Right atrium auricular region (tissue), 2 donors: ENCODE measurements around the gene TIGD1. TPM values are rescaled to one million over a fixed set of nuclear protein-coding genes. Genes with fewer than 3 reads are reported as not detected.

Experiments
- DNase-seq: peaks from one replicate; pipeline ENCODE4 v3.0.0-alpha.2; 2019; ENCODE audit warnings: low spot score
- H3K27ac ChIP-seq, 2 donors: fragments of 200-600 bp; sonication (generic); 1 replicate in 1 of 2; 2 replicates in 1 of 2; pipeline ENCODE4 v1.5.1; 2016 to 2019
- H3K27me3 ChIP-seq, 2 donors: fragments of 200-600 bp; sonication (generic); one replicate each; pipeline versions ENCODE4 v1.5.1 to v1.6.0; 2017 to 2019
- H3K36me3 ChIP-seq: fragments of 200-600 bp; sonication (generic); one replicate; pipeline ENCODE4 v1.5.1; 2016
- H3K4me1 ChIP-seq, 2 donors: fragments of 200-600 bp; sonication (generic); one replicate each; pipeline versions ENCODE4 v1.5.1 to v1.6.0; 2017 to 2019
- H3K4me3 ChIP-seq, 2 donors: fragments of 200-600 bp; sonication (generic); 1 replicate in 1 of 2; 2 replicates in 1 of 2; pipeline ENCODE4 v1.5.1; 2017 to 2019; ENCODE audit warnings: mild to moderate bottlenecking in 1 of 2, moderate library complexity in 1 of 2
- H3K9me3 ChIP-seq, 2 donors: fragments of 200-600 bp; sonication (generic); one replicate each; pipeline ENCODE4 v1.5.1; 2019
- CTCF ChIP-seq, 2 donors: fragments of 200-600 bp; sonication (generic); IDR thresholded peaks; one replicate each; pipeline ENCODE4 v1.5.1; 2019; ENCODE audit warnings: antibody characterized with exemption in 2 of 2
- total RNA-seq, 2 donors: library from RNA; depleted of rRNA; stranded (reverse); fragments of >200 nt; gene quantifications; one replicate each; pipeline ENCODE4 v1.1.0, GENCODE V29; 2016

The TIGD1 gene
- total RNA-seq, 2 donors from 2014 or later: 1.7 to 2.0 TPM

GRCh38 chr2:232522623-232523401, 27.5 kb downstream of the TIGD1 start:
- no peak overlapping the region for H3K27ac ChIP-seq

DNA sequence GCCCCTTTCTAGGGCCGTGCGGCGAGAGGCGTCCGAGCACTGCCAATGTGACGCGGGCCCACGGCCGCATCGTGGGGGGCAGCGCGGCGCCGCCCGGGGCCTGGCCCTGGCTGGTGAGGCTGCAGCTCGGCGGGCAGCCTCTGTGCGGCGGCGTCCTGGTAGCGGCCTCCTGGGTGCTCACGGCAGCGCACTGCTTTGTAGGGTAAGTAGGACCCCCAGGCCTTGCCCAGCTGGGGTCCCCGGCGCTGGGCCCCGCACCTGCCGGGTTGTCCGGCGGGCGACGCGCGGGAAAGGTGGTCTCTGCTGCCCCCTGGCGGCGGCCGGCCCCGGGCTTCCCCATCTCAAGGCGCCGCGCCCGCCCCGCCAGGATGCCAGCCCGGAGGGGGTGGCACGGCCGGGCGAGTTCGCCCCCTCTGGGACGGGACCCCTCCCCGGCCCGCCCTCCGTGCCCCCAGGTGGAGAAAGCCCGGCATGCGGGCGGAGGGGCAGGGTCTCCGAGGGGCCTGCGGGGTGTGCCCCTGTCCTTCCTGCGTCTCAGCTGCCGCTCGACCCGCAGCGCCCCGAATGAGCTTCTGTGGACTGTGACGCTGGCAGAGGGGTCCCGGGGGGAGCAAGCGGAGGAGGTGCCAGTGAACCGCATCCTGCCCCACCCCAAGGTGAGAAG, 28.3 kb downstream of the TIGD1 start:
- peak; percentile 94 to 97 for TF ChIP-seq CTCF (IDR thresholded peaks at IDR 0.05)

More at GRCh38 chr2:232522623-232523401, 27.5 kb downstream of the TIGD1 start:
- no peak for TF ChIP-seq CTCF (IDR thresholded peaks at IDR 0.05)
- Histone ChIP-seq H3K9me3 (no peaks in the 10 kb centered on the region), H3K4me3 (peak overlapping the region in 1 of 2 donors; percentile 30), H3K27me3 (peaks cover 0 to 20% of the 10 kb centered on the region in 2 donors), H3K4me1 (peaks cover 0 to 47% of the 10 kb centered on the region in 2 donors), H3K36me3 (no peaks in the 10 kb centered on the region)
- no peak for DNase-seq

GRCh38 chr2:232521098-232521497, 29.3 kb downstream of the TIGD1 start:
- DNase-seq: no peak
- H3K27me3 ChIP-seq: peaks cover 0 to 20% of the 10 kb centered on the region in 2 donors
- peaks cover 0 to 43% of the 10 kb centered on the region in 2 donors for H3K4me1 ChIP-seq
- TF ChIP-seq CTCF (IDR thresholded peaks at IDR 0.05): no peak
- no peaks in the 10 kb centered on the region for H3K9me3 ChIP-seq
- no peak overlapping the region for H3K27ac ChIP-seq
- no peak overlapping the region for H3K4me3 ChIP-seq
- H3K36me3 ChIP-seq: no peaks in the 10 kb centered on the region

More for the DNA sequence above, 28.3 kb downstream of the TIGD1 start:
- DNase-seq: no peak
- Histone ChIP-seq H3K4me3 (peak overlapping the region; percentile 10 to 30), H3K9me3 (no peaks in the 10 kb centered on the region), H3K36me3 (no peaks in the 10 kb centered on the region), H3K27ac (no peak overlapping the region), H3K4me1 (peaks cover 0 to 47% of the 10 kb centered on the region in 2 donors), H3K27me3 (peaks cover 0 to 20% of the 10 kb centered on the region in 2 donors)

DNA sequence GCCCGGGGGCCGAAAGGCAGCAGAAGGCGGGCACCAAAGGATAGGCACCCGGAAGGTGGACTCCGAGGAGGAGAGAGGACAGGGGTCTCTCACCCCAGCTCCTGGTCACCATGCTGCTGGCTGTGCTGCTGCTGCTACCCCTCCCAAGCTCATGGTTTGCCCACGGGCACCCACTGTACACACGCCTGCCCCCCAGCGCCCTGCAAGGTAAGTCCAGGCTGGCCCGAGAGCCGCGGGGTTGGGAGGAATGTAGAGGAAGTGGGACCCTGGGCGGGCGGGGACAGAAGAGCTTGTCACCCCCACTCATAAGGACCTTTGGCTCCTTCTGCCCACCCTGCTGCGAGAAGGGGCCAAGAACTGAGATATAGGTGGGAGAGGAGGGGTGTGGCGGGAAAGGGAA, 29.9 kb downstream of the TIGD1 start:
- peaks cover 0 to 36% of the 10 kb centered on the region in 2 donors for H3K4me1 ChIP-seq
- no peak overlapping the region for H3K4me3 ChIP-seq
- H3K27me3 ChIP-seq: peaks cover 0 to 20% of the 10 kb centered on the region in 2 donors
- no peaks in the 10 kb centered on the region for H3K9me3 ChIP-seq
- TF ChIP-seq CTCF (IDR thresholded peaks at IDR 0.05): no peak
- H3K27ac ChIP-seq: no peak overlapping the region
- H3K36me3 ChIP-seq: no peaks in the 10 kb centered on the region
- DNase-seq: no peak

GRCh38 chr2:232519581-232520438, 30.5 kb downstream of the TIGD1 start, which contains the start of gene PRSS56:
PRSS56 (plus strand) TSS chr2:232520388; CDS start chr2:232520599, 211 bp downstream.
- H3K9me3 ChIP-seq: no peaks in the 10 kb centered on the region
- H3K4me3 ChIP-seq: no peak within 1 kb of the TSS
- no peak within 1 kb of the TSS for H3K27ac ChIP-seq
- H3K4me1 ChIP-seq: peaks cover 0 to 30% of the 10 kb centered on the region in 2 donors
- no peaks in the 10 kb centered on the region for H3K36me3 ChIP-seq
- no peak for DNase-seq
- peaks cover 0 to 20% of the 10 kb centered on the region in 2 donors for H3K27me3 ChIP-seq
- TF ChIP-seq CTCF (IDR thresholded peaks at IDR 0.05): no peak
